Kidney (tissue), 14 donors: ENCODE measurements around the gene SLC39A6. TPM values are rescaled to one million over a fixed set of nuclear protein-coding genes. Genes with fewer than 3 reads are reported as not detected.
"Not testable (repeated sequence)": the region's sequence is repeated elsewhere in the genome, so short reads cannot be mapped to it uniquely, and the experiment has no call there.

Experiments used
- DNase-seq, 5 donors: peaks; one replicate each; pipeline ENCODE4 v3.0.0-alpha.2; 2013 to 2020
- FAIRE-seq: peaks from 2 replicates; lab custom pipeline; 2012; peaks lifted over from hg19 to GRCh38; lab: Jason Lieb, UNC
- H3K27ac ChIP-seq, 2 donors: one replicate each; pipeline ENCODE4 v1.7.0; 2013; ENCODE audit warnings: low read depth in 2 of 2, low read length in 2 of 2, inconsistent platforms in 1 of 2
- H3K27me3 ChIP-seq: one replicate; pipeline ENCODE4 v1.7.1; 2013; ENCODE audit warnings: low read length, inconsistent platforms; ENCODE audit not compliant: control insufficient read depth, insufficient read depth
- H3K36me3 ChIP-seq, 3 donors: one replicate each; pipeline versions ENCODE4 v1.7.0 to v1.7.1; 2013; ENCODE audit warnings: low read length in 3 of 3, control low read depth in 1 of 3, inconsistent platforms in 1 of 3; ENCODE audit not compliant: insufficient read depth in 3 of 3, control insufficient read depth in 2 of 3
- H3K4me1 ChIP-seq, 3 donors: one replicate each; pipeline versions ENCODE4 v1.7.0 to v1.7.1; 2013; ENCODE audit warnings: low read length in 3 of 3, inconsistent platforms in 1 of 3, low read depth in 1 of 3; ENCODE audit not compliant: control insufficient read depth in 2 of 3, insufficient read depth in 2 of 3
- H3K4me3 ChIP-seq, 3 donors: one replicate each; pipeline versions ENCODE4 v1.7.0 to v1.8.1; 2013; ENCODE audit warnings: low read length in 3 of 3, control low read depth in 1 of 3, inconsistent platforms in 1 of 3
- H3K9ac ChIP-seq, 3 donors: one replicate each; pipeline versions ENCODE4 v1.7.0 to v1.7.1; 2013; ENCODE audit warnings: low read length in 3 of 3, control low read depth in 1 of 3, inconsistent platforms in 1 of 3
- H3K9me3 ChIP-seq, 3 donors: one replicate each; pipeline versions ENCODE4 v1.7.0 to v1.7.1; 2013; ENCODE audit warnings: low read length in 3 of 3, control low read depth in 1 of 3, inconsistent platforms in 1 of 3; ENCODE audit not compliant: control insufficient read depth in 2 of 3, insufficient read depth in 1 of 3
- intact Hi-C: fragments of 100-400 bp; cut with DNase I; formaldehyde crosslinking; loops from one replicate; pipeline ENCODE4 v1.11.1; 2022
- polyA plus RNA-seq: library from polyadenylated mRNA; stranded (reverse); fragments of 350-450 nt; fragmentation: Illumina TruSeq; extraction: RNeasy Lipid Tissue Mini Kit (QIAGEN cat#74804); gene quantifications from one replicate; pipeline ENCODE4 v1.2.3, GENCODE V29; 2014; ENCODE audit warnings: low read depth, low replicate concordance; ENCODE audit not compliant: insufficient read depth
- total RNA-seq: library from RNA; stranded (reverse); fragmentation: NEBNext Ultra II Directional; extraction: Animal tissue kit (Norgen Biotek cat#: 25700); gene quantifications from one replicate; pipeline ENCODE4 v1.2.1, GENCODE V29; 2021
- TF ChIP-seq, protein P1 (sequence below): IDR thresholded peaks from 3 replicates; pipeline ENCODE4 v1.5.1; 2012; ENCODE audit warnings: mild to moderate bottlenecking, moderate library complexity, borderline replicate concordance; ENCODE audit not compliant: insufficient read depth; ENCODE audit errors: extremely low read depth
- donor health status: control.
- donor health status: control.
- donor health status: control.
- donor health status: control.
- donor health status: control.
- donor health status: DM: yes; HTN: yes; CAD: no.
- donor health status: Normal renal cell carcinoma (clear cell type).

SLC39A6 gene
- total and polyA plus RNA-seq, 2 donors from 2014 or later: 27.3 to 44.7 TPM

DNA sequence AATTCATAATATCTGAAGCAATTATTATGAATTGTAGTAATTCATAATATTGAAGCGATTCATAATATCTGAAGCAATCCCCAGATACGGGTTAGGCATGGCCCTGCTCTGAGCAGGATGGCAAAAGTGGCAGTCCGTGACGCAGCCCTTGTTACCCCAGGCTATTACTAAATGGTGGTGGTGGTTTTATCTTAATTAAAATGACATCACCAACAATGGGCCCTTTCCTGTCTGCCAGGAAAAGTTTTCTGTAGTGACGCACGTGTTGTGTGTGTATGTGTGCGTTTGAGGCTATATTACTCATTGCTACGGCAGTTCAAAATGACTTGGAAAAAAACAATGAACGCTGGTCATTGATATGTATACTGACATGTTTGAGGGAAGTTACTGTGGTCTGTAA, 47.6 kb upstream of the SLC39A6 start:
- TF ChIP-seq, protein P1, sequence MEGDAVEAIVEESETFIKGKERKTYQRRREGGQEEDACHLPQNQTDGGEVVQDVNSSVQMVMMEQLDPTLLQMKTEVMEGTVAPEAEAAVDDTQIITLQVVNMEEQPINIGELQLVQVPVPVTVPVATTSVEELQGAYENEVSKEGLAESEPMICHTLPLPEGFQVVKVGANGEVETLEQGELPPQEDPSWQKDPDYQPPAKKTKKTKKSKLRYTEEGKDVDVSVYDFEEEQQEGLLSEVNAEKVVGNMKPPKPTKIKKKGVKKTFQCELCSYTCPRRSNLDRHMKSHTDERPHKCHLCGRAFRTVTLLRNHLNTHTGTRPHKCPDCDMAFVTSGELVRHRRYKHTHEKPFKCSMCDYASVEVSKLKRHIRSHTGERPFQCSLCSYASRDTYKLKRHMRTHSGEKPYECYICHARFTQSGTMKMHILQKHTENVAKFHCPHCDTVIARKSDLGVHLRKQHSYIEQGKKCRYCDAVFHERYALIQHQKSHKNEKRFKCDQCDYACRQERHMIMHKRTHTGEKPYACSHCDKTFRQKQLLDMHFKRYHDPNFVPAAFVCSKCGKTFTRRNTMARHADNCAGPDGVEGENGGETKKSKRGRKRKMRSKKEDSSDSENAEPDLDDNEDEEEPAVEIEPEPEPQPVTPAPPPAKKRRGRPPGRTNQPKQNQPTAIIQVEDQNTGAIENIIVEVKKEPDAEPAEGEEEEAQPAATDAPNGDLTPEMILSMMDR: no peak
- no peak overlapping the region for H3K27ac ChIP-seq
- no peak for DNase-seq
- no peaks in the 10 kb centered on the region for H3K9me3 ChIP-seq
- H3K9ac ChIP-seq: no peak overlapping the region
- no peaks in the 10 kb centered on the region for H3K4me1 ChIP-seq
- intact Hi-C loops: no loop called here
- FAIRE-seq: no peak
- H3K36me3 ChIP-seq: peaks cover 2 to 16% (median 14%) of the 10 kb centered on the region in 3 donors
- no peaks in the 10 kb centered on the region for H3K27me3 ChIP-seq
- no peak overlapping the region for H3K4me3 ChIP-seq

DNA sequence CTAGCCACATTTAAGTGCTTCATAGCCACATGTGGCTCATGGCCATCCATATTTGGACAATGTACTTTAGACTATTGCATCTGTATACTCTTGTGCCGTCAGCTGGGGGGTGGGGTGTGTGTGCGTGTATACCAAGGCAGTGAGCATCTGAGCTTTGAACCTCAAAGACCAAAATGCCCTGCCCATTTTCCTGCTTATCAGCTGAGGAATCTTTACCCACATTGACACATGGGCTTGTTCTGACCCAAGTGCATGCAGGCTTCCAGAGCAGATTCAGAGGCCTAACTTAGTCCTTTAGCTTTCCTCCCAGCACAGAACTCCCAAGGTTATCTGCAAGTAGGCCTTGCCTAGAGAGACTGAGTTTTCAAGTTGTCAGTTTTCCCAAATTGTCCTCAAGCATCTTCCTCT, 47.0 kb upstream of the SLC39A6 start:
- Histone ChIP-seq H3K9ac (no peak overlapping the region), H3K36me3 (peaks cover 2 to 19% (median 18%) of the 10 kb centered on the region in 3 donors), H3K27ac (no peak overlapping the region), H3K9me3 (no peaks in the 10 kb centered on the region), H3K4me3 (no peak overlapping the region), H3K4me1 (no peaks in the 10 kb centered on the region), H3K27me3 (no peaks in the 10 kb centered on the region)
- no peak for FAIRE-seq
- TF ChIP-seq, protein P1: no peak
- no peak for DNase-seq
- intact Hi-C loops: no loop called here

DNA sequence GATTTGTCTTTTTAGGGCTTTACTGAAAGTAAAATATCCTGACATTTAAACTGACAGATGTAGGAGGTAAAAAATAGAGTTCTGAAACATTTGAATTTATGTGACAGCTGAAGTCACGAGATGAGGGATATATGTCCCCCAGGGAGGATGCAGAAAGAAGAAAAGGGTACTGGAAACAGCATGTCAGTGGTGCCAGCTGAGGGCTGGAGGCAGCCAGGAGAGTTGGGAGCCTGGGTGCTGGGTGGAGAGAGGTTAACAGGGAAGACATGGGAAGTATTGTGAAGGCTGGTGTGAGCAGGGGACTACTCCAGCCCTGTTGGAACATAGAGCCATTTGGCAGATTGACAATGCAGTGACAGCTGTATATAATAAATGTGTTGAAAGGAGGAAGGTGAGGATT, 46.3 kb upstream of the SLC39A6 start:
- no peak for FAIRE-seq
- intact Hi-C loops: no loop called here
- no peaks in the 10 kb centered on the region for H3K4me1 ChIP-seq
- peaks cover 2 to 26% (median 18%) of the 10 kb centered on the region in 3 donors for H3K36me3 ChIP-seq
- no peaks in the 10 kb centered on the region for H3K27me3 ChIP-seq
- H3K9me3 ChIP-seq: no peaks in the 10 kb centered on the region
- H3K27ac ChIP-seq: no peak overlapping the region
- no peak overlapping the region for H3K9ac ChIP-seq
- no peak overlapping the region for H3K4me3 ChIP-seq
- no peak for DNase-seq
- TF ChIP-seq, protein P1: no peak

DNA sequence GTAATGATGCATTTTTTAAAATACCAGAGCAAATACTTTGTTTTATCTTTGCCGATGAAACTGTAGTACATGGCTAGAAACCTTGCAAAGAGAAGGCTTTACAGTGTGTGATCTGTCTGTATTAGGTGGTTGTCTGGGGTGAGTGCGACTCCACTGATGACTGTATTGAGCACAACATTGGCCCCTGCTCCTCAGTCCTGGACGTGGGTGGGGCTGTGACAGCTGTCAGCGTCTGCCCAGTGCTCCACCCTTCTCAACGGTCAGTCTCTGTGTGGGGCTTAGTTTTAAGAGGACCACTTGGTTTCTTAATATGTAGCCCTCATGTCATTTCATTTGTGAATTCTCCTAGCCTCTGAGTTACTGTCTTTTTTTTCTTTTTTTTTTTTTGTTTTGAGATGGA, 40.8 kb upstream of the SLC39A6 start:
- H3K4me1 ChIP-seq: no peaks in the 10 kb centered on the region
- no peaks in the 10 kb centered on the region for H3K9me3 ChIP-seq
- no peaks in the 10 kb centered on the region for H3K27me3 ChIP-seq
- H3K9ac ChIP-seq: no peak overlapping the region
- no peak for FAIRE-seq
- intact Hi-C loops: no loop called here
- TF ChIP-seq, protein P1: no peak
- no peak overlapping the region for H3K4me3 ChIP-seq
- no peak for DNase-seq
- H3K36me3 ChIP-seq: peaks cover 7 to 37% (median 23%) of the 10 kb centered on the region in 3 donors
- H3K27ac ChIP-seq: no peak overlapping the region

DNA sequence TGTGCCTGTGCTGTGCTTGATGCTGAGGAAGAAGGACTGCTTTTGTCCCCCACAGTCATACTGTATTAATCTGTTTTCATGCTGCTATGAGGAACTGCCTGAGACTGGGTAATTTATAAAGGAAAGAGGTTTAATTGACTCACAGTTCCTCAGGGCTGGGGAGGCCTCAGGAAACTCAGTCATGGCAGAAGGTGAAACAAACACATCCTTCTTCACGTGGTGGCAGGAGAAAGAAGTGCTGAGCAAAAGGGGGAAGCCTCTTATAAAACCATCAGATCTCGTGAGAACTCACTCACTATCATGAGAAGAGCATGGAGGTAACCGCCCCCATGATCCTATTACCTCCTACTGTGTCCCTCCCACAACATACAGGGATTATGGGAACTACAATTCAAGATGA, 39.2 kb upstream of the SLC39A6 start:
- intact Hi-C loops, H3K9me3 ChIP-seq, H3K9ac ChIP-seq, DNase-seq, FAIRE-seq, H3K4me3 ChIP-seq, H3K4me1 ChIP-seq, H3K27me3 ChIP-seq, H3K27ac ChIP-seq: not testable (repeated sequence)
- peaks cover 11 to 42% (median 22%) of the 10 kb centered on the region in 3 donors for H3K36me3 ChIP-seq
